22Rv1 (cell line): ENCODE data around the gene PCDH15.

ENCODE experiments used
- CTCF ChIP-seq: fragments of 450-650 bp; IDR thresholded peaks from 2 replicates; pipeline ENCODE4 v1.5.1; 2017; ENCODE audit warnings: mild to moderate bottlenecking
- ZFX ChIP-seq: fragments of 450-650 bp; IDR thresholded peaks from 2 replicates; pipeline ENCODE4 v1.6.1; 2017; ENCODE audit warnings: antibody characterized with exemption, borderline replicate concordance

GRCh38 chr10:54081950-54082349 lies 719.1 kb downstream of the PCDH15 start:
- TF ChIP-seq CTCF (no peak), ZFX (no peak)
